Muscle layer of colon (tissue), 2 donors: ENCODE results near the gene CUZD1.
A peak's percentile ranks its signal among the peaks of the same experiment; 100 is the strongest.
"Not testable (repeated sequence)": the region's sequence is repeated elsewhere in the genome, so short reads cannot be mapped to it uniquely, and the experiment has no call there.

ENCODE experiments used
- H3K27ac ChIP-seq: one replicate; pipeline ENCODE4 v1.7.0; 2013; ENCODE audit warnings: low read depth, mild to moderate bottlenecking, low read length, moderate library complexity
- H3K27me3 ChIP-seq, 2 donors: one replicate each; pipeline ENCODE4 v1.7.0; 2013; ENCODE audit warnings: low read length in 2 of 2, mild to moderate bottlenecking in 2 of 2; ENCODE audit not compliant: insufficient read depth in 2 of 2, control insufficient read depth in 1 of 2
- H3K36me3 ChIP-seq: one replicate; pipeline ENCODE4 v1.7.0; 2013; ENCODE audit warnings: mild to moderate bottlenecking, low read length; ENCODE audit not compliant: insufficient read depth
- H3K4me1 ChIP-seq: one replicate; pipeline ENCODE4 v1.7.0; 2013; ENCODE audit warnings: mild to moderate bottlenecking, low read length; ENCODE audit not compliant: insufficient read depth
- H3K4me3 ChIP-seq, 2 donors: one replicate each; pipeline ENCODE4 v1.7.0; 2013; ENCODE audit warnings: low read length in 2 of 2, low read depth in 1 of 2, mild to moderate bottlenecking in 1 of 2, moderate library complexity in 1 of 2
- H3K9ac ChIP-seq: one replicate; pipeline ENCODE4 v1.7.0; 2013; ENCODE audit warnings: low read length
- H3K9me3 ChIP-seq: one replicate; pipeline ENCODE4 v1.7.0; 2013; ENCODE audit warnings: mild to moderate bottlenecking, low read length
- donor health status: abdominal sarcoma.
- donor health status: Adenocarcinoma of cecum.

Gene CUZD1

GRCh38 chr10:122845783-122846332, at the start of gene CUZD1:
CUZD1 (minus strand) TSS chr10:122845857; CDS start chr10:122845843, 14 bp downstream.
- Histone ChIP-seq H3K4me3 (no peak within 1 kb of the TSS), H3K27ac (no peak within 1 kb of the TSS), H3K9me3 (no peaks in the 10 kb centered on the region)

GRCh38 chr10:122894261-122894944, 48.7 kb upstream of the CUZD1 start:
- Histone ChIP-seq H3K27me3 (no peaks in the 10 kb centered on the region), H3K9ac (no peak overlapping the region), H3K4me3 (no peak overlapping the region), H3K4me1 (no peaks in the 10 kb centered on the region), H3K36me3 (no peaks in the 10 kb centered on the region), H3K27ac (no peak overlapping the region), H3K9me3 (no peaks in the 10 kb centered on the region)

More at GRCh38 chr10:122845783-122846332, at the start of gene CUZD1:
- Histone ChIP-seq H3K4me1 (no peaks in the 10 kb centered on the region), H3K9ac (no peak within 1 kb of the TSS), H3K27me3 (no peaks in the 10 kb centered on the region), H3K36me3 (no peaks in the 10 kb centered on the region)

GRCh38 chr10:122884166-122884565, 38.5 kb upstream of the CUZD1 start:
- Histone ChIP-seq H3K9ac (no peak overlapping the region), H3K4me3 (no peak overlapping the region), H3K36me3 (no peaks in the 10 kb centered on the region), H3K27ac (no peak overlapping the region), H3K27me3 (no peaks in the 10 kb centered on the region), H3K4me1 (peaks cover 5% of the 10 kb centered on the region), H3K9me3 (no peaks in the 10 kb centered on the region)

GRCh38 chr10:122882766-122883165, 37.1 kb upstream of the CUZD1 start:
- H3K4me1 ChIP-seq, result peaks cover 10% of the 10 kb centered on the region
- no peak overlapping the region for H3K27ac ChIP-seq
- H3K9ac ChIP-seq, result no peak overlapping the region
- no peaks in the 10 kb centered on the region for H3K36me3 ChIP-seq
- no peaks in the 10 kb centered on the region for H3K27me3 ChIP-seq
- H3K4me3 ChIP-seq, result no peak overlapping the region
- no peaks in the 10 kb centered on the region for H3K9me3 ChIP-seq

- H3K4me3 ChIP-seq, result peak within 1 kb of the TSS; percentile 38 to 85
- peak within 1 kb of the TSS; percentile 44 for H3K9ac ChIP-seq
- no peaks in the 10 kb centered on the region for H3K9me3 ChIP-seq
- H3K27me3 ChIP-seq, result no peaks in the 10 kb centered on the region
- no peak within 1 kb of the TSS for H3K27ac ChIP-seq
- H3K36me3 ChIP-seq, result no peaks in the 10 kb centered on the region
- peaks cover 10% of the 10 kb centered on the region for H3K4me1 ChIP-seq
These were observed 33.9 kb upstream of the CUZD1 start, which contains the start of gene FAM24B for GRCh38 chr10:122879339-122880273. FAM24B (minus strand) TSS chr10:122879581; CDS start chr10:122850515, 29,066 bp downstream.

GRCh38 chr10:122878799-122879338, 33.2 kb upstream of the CUZD1 start:
- Histone ChIP-seq H3K9ac (peak overlapping the region; percentile 44), H3K4me3 (peak overlapping the region; percentile 38 to 85), H3K36me3 (no peaks in the 10 kb centered on the region), H3K27me3 (no peaks in the 10 kb centered on the region), H3K4me1 (peaks cover 10% of the 10 kb centered on the region), H3K27ac (no peak overlapping the region), H3K9me3 (no peaks in the 10 kb centered on the region)

GRCh38 chr10:122877264-122877663, 31.6 kb upstream of the CUZD1 start:
- H3K4me1 ChIP-seq, result peaks cover 10% of the 10 kb centered on the region
- H3K36me3 ChIP-seq, result no peaks in the 10 kb centered on the region
- H3K9me3 ChIP-seq, result no peaks in the 10 kb centered on the region
- H3K27me3 ChIP-seq, result no peaks in the 10 kb centered on the region
- H3K9ac ChIP-seq, result no peak overlapping the region
- H3K4me3 ChIP-seq, result no peak overlapping the region
- no peak overlapping the region for H3K27ac ChIP-seq

- Histone ChIP-seq H3K4me3 (no peak overlapping the region), H3K9ac (no peak overlapping the region), H3K36me3 (no peaks in the 10 kb centered on the region), H3K27me3 (no peaks in the 10 kb centered on the region), H3K27ac (no peak overlapping the region), H3K4me1 (peaks cover 10% of the 10 kb centered on the region), H3K9me3 (no peaks in the 10 kb centered on the region)
These were observed 30.8 kb upstream of the CUZD1 start for GRCh38 chr10:122876467-122876855.

- H3K4me1 ChIP-seq, result peaks cover 10% of the 10 kb centered on the region
- H3K9me3 ChIP-seq, result no peaks in the 10 kb centered on the region
- H3K27ac ChIP-seq, result no peak overlapping the region
- no peak overlapping the region for H3K4me3 ChIP-seq
- no peaks in the 10 kb centered on the region for H3K27me3 ChIP-seq
- H3K9ac ChIP-seq, result no peak overlapping the region
- H3K36me3 ChIP-seq, result no peaks in the 10 kb centered on the region
These were observed 30.3 kb upstream of the CUZD1 start for GRCh38 chr10:122875843-122876466.

- H3K4me3 ChIP-seq, H3K27ac ChIP-seq, H3K27me3 ChIP-seq, H3K9ac ChIP-seq, H3K4me1 ChIP-seq, H3K9me3 ChIP-seq, H3K36me3 ChIP-seq: not testable (repeated sequence)
These were observed 26.3 kb upstream of the CUZD1 start for GRCh38 chr10:122871947-122872346.

- not testable (repeated sequence) for H3K4me1 ChIP-seq, H3K27me3 ChIP-seq, H3K36me3 ChIP-seq, H3K27ac ChIP-seq, H3K9me3 ChIP-seq, H3K4me3 ChIP-seq, H3K9ac ChIP-seq
These were observed 23.1 kb upstream of the CUZD1 start for GRCh38 chr10:122868768-122869167.
